GM12878 (cell line): Measurements from ENCODE around the gene ANK3. TPM values are rescaled to one million over a fixed set of nuclear protein-coding genes. Genes with fewer than 3 reads are reported as not detected.

Experiments
- ATAC-seq: fragments of 200-7000 bp; cut with Tn5 transposase; 3 replicates; pipeline ENCODE4 v1.9.1; 2020; ENCODE audit warnings: mild to moderate bottlenecking, moderate library complexity
- BruUV-seq: library from RNA; stranded (reverse); fragments of 400-500 nt; replicated peaks from 2 replicates; lab custom pipeline; 2021; lab: Mats Ljungman, UMichigan
- CTCF ChIA-PET: fragments of 300-600 bp; sonication (Branson Sonifier 250); formaldehyde crosslinking; extraction: SDS; loops from one replicate; lab custom pipeline; 2021; ENCODE audit warnings: inconsistent platforms; lab: Yijun Ruan, JAX
- POLR2A ChIA-PET: fragments of 350-600 bp; formaldehyde crosslinking; extraction: SDS; loops from one replicate; lab custom pipeline; 2021; ENCODE audit warnings: inconsistent platforms; lab: Charles Lee
- RAD21 ChIA-PET: fragments of 300-600 bp; sonication (Branson Sonifier 250); formaldehyde crosslinking; loops from one replicate; lab custom pipeline; 2023; ENCODE audit warnings: antibody characterized with exemption; ENCODE audit not compliant: unreplicated experiment; lab: Charles Lee
- SMC1A ChIA-PET: fragments of 300-600 bp; sonication (Branson Sonifier 250); formaldehyde crosslinking; loops from one replicate; lab custom pipeline; 2023; ENCODE audit not compliant: unreplicated experiment, uncharacterized antibody; lab: Charles Lee
- DNase-seq: peaks from one replicate; pipeline ENCODE4 v3.0.0-alpha.2; 2011; ENCODE audit warnings: low read depth, low spot score
- FAIRE-seq: peaks from 3 replicates; lab custom pipeline; 2011; peaks lifted over from hg19 to GRCh38; lab: Jason Lieb, UNC
- H2AFZ ChIP-seq: 2 replicates; pipeline ENCODE4 v1.6.0; 2011; ENCODE audit warnings: low read depth, low read length, control low read depth; ENCODE audit not compliant: control insufficient read depth
- H3K27ac ChIP-seq: 2 replicates; pipeline ENCODE4 v1.5.1; 2011; ENCODE audit warnings: control low read depth; ENCODE audit not compliant: control insufficient read depth, insufficient read depth
- H3K27me3 ChIP-seq, 2 experiments: replicated peaks in 1 of 2; 2 replicates each; pipeline versions ENCODE4 v1.6.0 to v1.6.1; 2011; ENCODE audit warnings: low read length in 1 of 2; ENCODE audit not compliant: control insufficient read depth in 2 of 2, insufficient read depth in 2 of 2
- H3K36me3 ChIP-seq, 2 experiments: 2 replicates each; pipeline ENCODE4 v1.5.1; 2011; ENCODE audit warnings: low read length in 1 of 2; ENCODE audit not compliant: control insufficient read depth in 2 of 2, insufficient read depth in 2 of 2
- H3K4me1 ChIP-seq: 2 replicates; pipeline ENCODE4 v1.6.1; 2011; ENCODE audit warnings: mild to moderate bottlenecking, low read length, moderate library complexity, mixed read lengths; ENCODE audit not compliant: control insufficient read depth, insufficient read depth
- H3K4me2 ChIP-seq: 2 replicates; pipeline ENCODE4 v1.6.0; 2011; ENCODE audit warnings: control low read depth; ENCODE audit not compliant: control insufficient read depth, insufficient read depth
- H3K4me3 ChIP-seq: fragments of 200-600 bp; sonication (generic); 2 replicates; pipeline ENCODE4 v1.5.1; 2016
- H3K79me2 ChIP-seq: 2 replicates; pipeline ENCODE4 v1.6.0; 2011; ENCODE audit warnings: low read length; ENCODE audit not compliant: control insufficient read depth, insufficient read depth
- H3K9ac ChIP-seq: 2 replicates; pipeline ENCODE4 v1.8.0; 2011; ENCODE audit warnings: low read length, control low read depth, mixed read lengths; ENCODE audit not compliant: control insufficient read depth, insufficient read depth
- H3K9me3 ChIP-seq: replicated peaks from 3 replicates; pipeline ENCODE4 v1.5.1; 2011; ENCODE audit warnings: mild to moderate bottlenecking, low read length; ENCODE audit not compliant: control insufficient read depth, insufficient read depth
- H4K20me1 ChIP-seq: 2 replicates; pipeline ENCODE4 v1.6.0; 2011; ENCODE audit not compliant: control insufficient read depth, insufficient read depth
- CBX3 ChIP-seq: fragments of 200-600 bp; sonication (generic); IDR thresholded peaks from 2 replicates; pipeline ENCODE4 v1.6.1; 2016; ENCODE audit warnings: low read depth, borderline replicate concordance
- KAT2A ChIP-seq: conservative IDR thresholded peaks from 2 replicates; pipeline ENCODE4 v1.6.1; 2011; ENCODE audit warnings: low read depth, low read length; ENCODE audit not compliant: control insufficient read depth
- MEF2A ChIP-seq: IDR thresholded peaks from 2 replicates; pipeline ENCODE4 v1.6.1; 2011; ENCODE audit warnings: low read depth, mild to moderate bottlenecking, low read length, moderate library complexity; ENCODE audit not compliant: insufficient read depth
- RAD21 ChIP-seq: IDR thresholded peaks from 2 replicates; pipeline ENCODE4 v1.6.1; 2011; ENCODE audit warnings: mild to moderate bottlenecking, low read depth, low read length, moderate library complexity; ENCODE audit not compliant: insufficient read depth
- SMC3 ChIP-seq: IDR thresholded peaks from 2 replicates; pipeline ENCODE4 v1.6.1; 2011; ENCODE audit warnings: low read length, improper control_type of control experiment, borderline replicate concordance
- YY1 ChIP-seq: IDR thresholded peaks from 2 replicates; pipeline ENCODE4 v1.6.1; 2011; ENCODE audit warnings: low read depth, mild to moderate bottlenecking, low read length
- WGBS: methylation state at CpG from one replicate; pipeline ENCODE4 v1.1.6; 2016; ENCODE audit warnings: low lambda C conversion rate; ENCODE audit not compliant: insufficient replicate concordance, insufficient coverage; ENCODE audit errors: missing lambda C conversion rate; 5-methylcytosine and 5-hydroxymethylcytosine counted together
- in situ Hi-C: fragments of 300-500 bp; cut with MboI; formaldehyde crosslinking; loops from 9 replicates; pipeline ENCODE4 v1.14.3; 2018; ENCODE audit warnings: mixed read lengths
- intact Hi-C: fragments of 100-400 bp; cut with micrococcal nuclease; formaldehyde crosslinking; loops from one replicate; pipeline ENCODE4 v1.14.2; 2022; ENCODE audit not compliant: unreplicated experiment
- polyA plus RNA-seq, 11 experiments: library from polyadenylated mRNA; depleted of rRNA in 4 of 11; unstranded in 6 of 11; stranded (reverse) in 5 of 11; fragments of >200 nt; fragmentation: Nextera tagmentation in 4 of 11; fragmentation: Illumina TruSeq in 1 of 11; extraction: Ambion mirVana in 4 of 11; extraction: Trizol in 1 of 11; gene quantifications; 1 replicate in 1 of 11; 2 replicates in 10 of 11; pipeline versions ENCODE4 v1.2.1 to v1.2.3, GENCODE V29; 2011 to 2016; ENCODE audit warnings: inconsistent platforms in 2 of 11, missing spikeins in 2 of 11, low read depth in 1 of 11
- total RNA-seq, 4 experiments: library from RNA; depleted of rRNA in 3 of 4; stranded (reverse); fragments of >200 nt in 3 of 4; fragmentation: Illumina TruSeq in 1 of 4; extraction: Trizol in 1 of 4; gene quantifications; 2 replicates each; pipeline versions ENCODE4 v1.2.1 to v1.2.3, GENCODE V29; 2013 to 2021
- TF ChIP-seq, protein P1 (sequence below), 3 experiments: IDR thresholded peaks in 2 of 3; conservative IDR thresholded peaks in 1 of 3; 2 replicates each; pipeline ENCODE4 v1.5.1; 2011; ENCODE audit warnings: low read depth in 3 of 3, low read length in 3 of 3, mild to moderate bottlenecking in 3 of 3, control low read depth in 2 of 3, moderate library complexity in 2 of 3, inconsistent platforms in 1 of 3, mixed read lengths in 1 of 3; ENCODE audit not compliant: control insufficient read depth in 2 of 3, insufficient read depth in 1 of 3; ENCODE audit errors: extremely low read depth in 1 of 3
- TF ChIP-seq, protein P2 (sequence below): fragments of 450-650 bp; IDR thresholded peaks from 2 replicates; pipeline ENCODE4 v1.6.1; 2017; ENCODE audit warnings: mild to moderate bottlenecking, low read depth, inconsistent platforms; ENCODE audit not compliant: poor library complexity, severe bottlenecking
- TF ChIP-seq, protein P3 (sequence below): fragments of 450-650 bp; IDR thresholded peaks from 2 replicates; pipeline ENCODE4 v1.6.1; 2016; ENCODE audit warnings: mild to moderate bottlenecking

ANK3 gene
- total and polyA plus RNA-seq, 10 of the 15 experiments (the other 5 are each of a cell fraction or from before 2014, with no cell fraction given): 0.06 to 0.82 (median 0.20) TPM; not detected in 2

DNA sequence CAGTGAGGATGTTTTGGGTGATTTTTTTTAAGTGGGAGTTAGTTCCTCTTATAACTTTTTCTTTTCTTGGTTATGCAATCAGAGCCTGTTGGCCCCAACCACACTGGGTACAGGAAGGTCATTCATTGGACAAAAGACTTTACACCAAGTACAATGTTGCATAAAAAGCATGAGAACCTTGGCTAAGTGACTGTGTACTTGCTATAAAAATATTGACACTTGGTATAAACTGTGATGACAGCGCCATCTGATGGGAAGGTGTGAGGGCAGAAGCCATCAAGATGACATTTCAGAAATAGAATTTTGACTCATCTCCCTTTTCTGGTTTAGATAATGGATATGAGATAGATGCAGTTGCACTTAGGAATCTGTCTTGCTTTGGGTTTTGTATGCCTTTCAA lies 357.0 kb downstream of the ANK3 start:
- H3K4me2 ChIP-seq: no peak overlapping the region
- peak; percentile 23 for DNase-seq
- BruUV-seq: no TSS peak
- TF ChIP-seq SMC3 (peak; percentile 81; the same call in 1 of the 2 replicates), RAD21 (peak; percentile 79), KAT2A (no peak), MEF2A (0 out of 2 replicates have a peak, but pooled peaks have one; percentile 11), CBX3 (no peak), YY1 (0 out of 2 replicates have a peak, but pooled peaks have one; percentile 15)
- TF ChIP-seq, protein P1, sequence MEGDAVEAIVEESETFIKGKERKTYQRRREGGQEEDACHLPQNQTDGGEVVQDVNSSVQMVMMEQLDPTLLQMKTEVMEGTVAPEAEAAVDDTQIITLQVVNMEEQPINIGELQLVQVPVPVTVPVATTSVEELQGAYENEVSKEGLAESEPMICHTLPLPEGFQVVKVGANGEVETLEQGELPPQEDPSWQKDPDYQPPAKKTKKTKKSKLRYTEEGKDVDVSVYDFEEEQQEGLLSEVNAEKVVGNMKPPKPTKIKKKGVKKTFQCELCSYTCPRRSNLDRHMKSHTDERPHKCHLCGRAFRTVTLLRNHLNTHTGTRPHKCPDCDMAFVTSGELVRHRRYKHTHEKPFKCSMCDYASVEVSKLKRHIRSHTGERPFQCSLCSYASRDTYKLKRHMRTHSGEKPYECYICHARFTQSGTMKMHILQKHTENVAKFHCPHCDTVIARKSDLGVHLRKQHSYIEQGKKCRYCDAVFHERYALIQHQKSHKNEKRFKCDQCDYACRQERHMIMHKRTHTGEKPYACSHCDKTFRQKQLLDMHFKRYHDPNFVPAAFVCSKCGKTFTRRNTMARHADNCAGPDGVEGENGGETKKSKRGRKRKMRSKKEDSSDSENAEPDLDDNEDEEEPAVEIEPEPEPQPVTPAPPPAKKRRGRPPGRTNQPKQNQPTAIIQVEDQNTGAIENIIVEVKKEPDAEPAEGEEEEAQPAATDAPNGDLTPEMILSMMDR (IDR thresholded peaks at IDR 0.05 in 2 of 3, conservative IDR thresholded peaks at IDR 0.05 in 1 of 3; ENCODE audit: control insufficient read depth in 2 of 3, extremely low read depth in 1 of 3, insufficient read depth in 1 of 3, low read depth in 3 of 3, low read length in 3 of 3): peak; percentile 56 to 71 (median 68)
- TF ChIP-seq, protein P2, sequence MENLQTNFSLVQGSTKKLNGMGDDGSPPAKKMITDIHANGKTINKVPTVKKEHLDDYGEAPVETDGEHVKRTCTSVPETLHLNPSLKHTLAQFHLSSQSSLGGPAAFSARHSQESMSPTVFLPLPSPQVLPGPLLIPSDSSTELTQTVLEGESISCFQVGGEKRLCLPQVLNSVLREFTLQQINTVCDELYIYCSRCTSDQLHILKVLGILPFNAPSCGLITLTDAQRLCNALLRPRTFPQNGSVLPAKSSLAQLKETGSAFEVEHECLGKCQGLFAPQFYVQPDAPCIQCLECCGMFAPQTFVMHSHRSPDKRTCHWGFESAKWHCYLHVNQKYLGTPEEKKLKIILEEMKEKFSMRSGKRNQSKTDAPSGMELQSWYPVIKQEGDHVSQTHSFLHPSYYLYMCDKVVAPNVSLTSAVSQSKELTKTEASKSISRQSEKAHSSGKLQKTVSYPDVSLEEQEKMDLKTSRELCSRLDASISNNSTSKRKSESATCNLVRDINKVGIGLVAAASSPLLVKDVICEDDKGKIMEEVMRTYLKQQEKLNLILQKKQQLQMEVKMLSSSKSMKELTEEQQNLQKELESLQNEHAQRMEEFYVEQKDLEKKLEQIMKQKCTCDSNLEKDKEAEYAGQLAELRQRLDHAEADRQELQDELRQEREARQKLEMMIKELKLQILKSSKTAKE: no peak
- TF ChIP-seq, protein P3, sequence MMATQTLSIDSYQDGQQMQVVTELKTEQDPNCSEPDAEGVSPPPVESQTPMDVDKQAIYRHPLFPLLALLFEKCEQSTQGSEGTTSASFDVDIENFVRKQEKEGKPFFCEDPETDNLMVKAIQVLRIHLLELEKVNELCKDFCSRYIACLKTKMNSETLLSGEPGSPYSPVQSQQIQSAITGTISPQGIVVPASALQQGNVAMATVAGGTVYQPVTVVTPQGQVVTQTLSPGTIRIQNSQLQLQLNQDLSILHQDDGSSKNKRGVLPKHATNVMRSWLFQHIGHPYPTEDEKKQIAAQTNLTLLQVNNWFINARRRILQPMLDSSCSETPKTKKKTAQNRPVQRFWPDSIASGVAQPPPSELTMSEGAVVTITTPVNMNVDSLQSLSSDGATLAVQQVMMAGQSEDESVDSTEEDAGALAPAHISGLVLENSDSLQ: 0 out of 2 replicates have a peak, but pooled peaks have one; percentile 20
- H3K9ac ChIP-seq: no peak overlapping the region
- H2AFZ ChIP-seq: no peak overlapping the region
- H3K27ac ChIP-seq: no peak overlapping the region
- POLR2A ChIA-PET: no interaction called here
- no peaks in the 10 kb centered on the region for H3K36me3 ChIP-seq
- no peak for FAIRE-seq
- WGBS: 0% methylated on average over 1 of the region's 1 CpG
- RAD21 ChIA-PET: interaction anchor here (1.2 to 2.7 kb wide), 3 partner anchors 125 to 198 kb away, joined by 3 to 14 read pairs (median 4); no protein-coding TSS in a partner anchor
- ATAC-seq: peak; percentile 83
- no peaks in the 10 kb centered on the region for H3K79me2 ChIP-seq
- SMC1A ChIA-PET: interaction anchor here (3.7 kb wide), 1 partner anchor 168 kb away, joined by 46 read pairs; no protein-coding TSS in a partner anchor
- H3K4me1 ChIP-seq: peaks cover 15% of the 10 kb centered on the region
- no peaks in the 10 kb centered on the region for H4K20me1 ChIP-seq
- in situ Hi-C loops: loop anchor here (5.0 to 10.0 kb wide), 2 partner anchors 405 to 1248 kb away; no protein-coding TSS in a partner anchor
- CTCF ChIA-PET: interaction anchor here (0.7 to 5.0 kb wide), 7 partner anchors 162 to 405 kb away, joined by 3 to 38 read pairs (median 5); no protein-coding TSS in a partner anchor
- H3K27me3 ChIP-seq: no peaks in the 10 kb centered on the region; a peak in 1 of 4 replicates
- H3K9me3 ChIP-seq: no peaks in the 10 kb centered on the region
- H3K4me3 ChIP-seq: no peak overlapping the region
- intact Hi-C loops: loop anchor here (1.0 to 2.0 kb wide), 3 partner anchors 126 to 406 kb away; partner anchors contain the start of gene CCDC6
